Endothelial cell of umbilical vein (primary cell): ENCODE measurements around the gene DCLK1.

ENCODE experiments used
- CTCF ChIP-seq, 2 donors: IDR thresholded peaks; 1 replicate in 1 of 2; 2 replicates in 1 of 2; pipeline ENCODE4 v1.5.1; 2011; ENCODE audit warnings: low read length in 2 of 2, mild to moderate bottlenecking in 2 of 2, moderate library complexity in 2 of 2, control low read depth in 1 of 2, inconsistent platforms in 1 of 2, low read depth in 1 of 2; ENCODE audit not compliant: insufficient read depth in 1 of 2; ENCODE audit errors: extremely low read depth in 1 of 2
- EZH2 ChIP-seq: IDR thresholded peaks from 2 replicates; pipeline ENCODE4 v1.6.1; 2012; ENCODE audit warnings: borderline replicate concordance, low read depth, mild to moderate bottlenecking, moderate library complexity, low read length, inconsistent platforms; ENCODE audit not compliant: severe bottlenecking
- FOS ChIP-seq: IDR thresholded peaks from 2 replicates; pipeline ENCODE4 v1.6.1; 2011; ENCODE audit warnings: mild to moderate bottlenecking, low read length, moderate library complexity, borderline replicate concordance; ENCODE audit not compliant: insufficient read depth
- GATA2 ChIP-seq: IDR thresholded peaks from 2 replicates; pipeline ENCODE4 v1.7.0; 2011; ENCODE audit warnings: low read depth, mild to moderate bottlenecking, moderate library complexity, mixed read lengths, low read length; ENCODE audit not compliant: insufficient read length, insufficient read depth
- JUN ChIP-seq: IDR thresholded peaks from 2 replicates; pipeline ENCODE4 v1.6.1; 2011; ENCODE audit warnings: borderline replicate concordance, low read depth; ENCODE audit not compliant: insufficient read length, insufficient read depth
- MAX ChIP-seq: IDR thresholded peaks from 2 replicates; pipeline ENCODE4 v1.6.1; 2011; ENCODE audit not compliant: insufficient read depth, insufficient read length
- POLR2A ChIP-seq: IDR thresholded peaks from 2 replicates; pipeline ENCODE4 v1.6.1; 2012; ENCODE audit warnings: low read depth, mild to moderate bottlenecking, control low read depth, low read length
- POLR2AphosphoS5 ChIP-seq: IDR thresholded peaks from 2 replicates; pipeline ENCODE4 v1.6.1; 2012; ENCODE audit warnings: low read depth, mild to moderate bottlenecking, control low read depth, low read length, moderate library complexity; ENCODE audit not compliant: insufficient read depth

- TF ChIP-seq JUN (no peak), EZH2 (no peak), POLR2A (no peak), CTCF (IDR thresholded peaks at IDR 0.05; ENCODE audit: extremely low read depth in 1 of 2, insufficient read depth in 1 of 2, low read depth in 1 of 2, low read length in 2 of 2) (no peak), GATA2 (no peak), POLR2AphosphoS5 (no peak), MAX (no peak), FOS (no peak)
Observed at GRCh38 chr13:35954207-35954560, 177.0 kb downstream of the DCLK1 start.
